CD14-positive monocyte (primary cell): Measurements from ENCODE around the gene SYTL5. TPM values are rescaled to one million over a fixed set of nuclear protein-coding genes. Genes with fewer than 3 reads are reported as not detected.

Source experiments
- DNase-seq, 3 donors: peaks; one replicate each; pipeline ENCODE4 v3.0.0-alpha.2; 2011 to 2022
- H2AFZ ChIP-seq: 2 replicates; pipeline ENCODE4 v1.6.0; 2012; ENCODE audit warnings: mild to moderate bottlenecking, low read depth, low read length, inconsistent platforms; ENCODE audit not compliant: insufficient read depth, poor library complexity, severe bottlenecking
- H3K27ac ChIP-seq, 2 donors: 1 replicate in 1 of 2; 2 replicates in 1 of 2; pipeline ENCODE4 v1.5.1; 2012 to 2013; ENCODE audit warnings: low read length in 2 of 2, control low read depth in 1 of 2, inconsistent platforms in 1 of 2, low read depth in 1 of 2, mild to moderate bottlenecking in 1 of 2
- H3K27me3 ChIP-seq, 2 donors: one replicate each; pipeline versions ENCODE4 v1.6.0 to v1.6.1; 2011 to 2013; ENCODE audit warnings: low read length in 2 of 2; ENCODE audit not compliant: control insufficient read depth in 2 of 2, insufficient read depth in 2 of 2
- H3K36me3 ChIP-seq, 2 donors: replicated peaks in 1 of 2; 1 replicate in 1 of 2; 2 replicates in 1 of 2; pipeline versions ENCODE4 v1.5.1 to v1.6.1; 2012 to 2013; ENCODE audit warnings: low read length in 2 of 2, control low read depth in 1 of 2, inconsistent platforms in 1 of 2, mild to moderate bottlenecking in 1 of 2; ENCODE audit not compliant: insufficient read depth in 2 of 2, control insufficient read depth in 1 of 2
- H3K4me1 ChIP-seq, 2 donors: 1 replicate in 1 of 2; 2 replicates in 1 of 2; pipeline versions ENCODE4 v1.5.1 to v1.6.1; 2012 to 2013; ENCODE audit warnings: low read length in 2 of 2, control low read depth in 1 of 2, inconsistent platforms in 1 of 2, mild to moderate bottlenecking in 1 of 2, moderate library complexity in 1 of 2; ENCODE audit not compliant: insufficient read depth in 2 of 2, control insufficient read depth in 1 of 2
- H3K4me2 ChIP-seq: replicated peaks from 2 replicates; pipeline ENCODE3; 2012; ENCODE audit warnings: low read length, moderate library complexity, mild to moderate bottlenecking; ENCODE audit not compliant: poor library complexity, severe bottlenecking; ENCODE audit errors: extremely low read depth
- H3K4me3 ChIP-seq, 3 experiments: fragments of 200-600 bp in 1 of 3; sonication (generic) in 1 of 3; replicated peaks in 1 of 3; 1 replicate in 2 of 3; 2 replicates in 1 of 3; pipeline ENCODE4 v1.5.1; 2011 to 2013; ENCODE audit warnings: low read length in 3 of 3, mild to moderate bottlenecking in 3 of 3, control low read depth in 2 of 3, low read depth in 2 of 3, inconsistent platforms in 1 of 3, moderate library complexity in 1 of 3
- H3K79me2 ChIP-seq: 2 replicates; pipeline ENCODE4 v1.6.0; 2012; ENCODE audit warnings: mild to moderate bottlenecking, control low read depth, inconsistent platforms, low read length, moderate library complexity; ENCODE audit not compliant: insufficient read depth
- H3K9ac ChIP-seq: 2 replicates; pipeline ENCODE4 v1.6.0; 2017; ENCODE audit warnings: low read length, mild to moderate bottlenecking; ENCODE audit not compliant: insufficient read depth, poor library complexity, severe bottlenecking
- H3K9me3 ChIP-seq, 2 donors: replicated peaks in 1 of 2; 1 replicate in 1 of 2; 2 replicates in 1 of 2; pipeline versions ENCODE4 v1.5.1 to v1.6.1; 2012 to 2013; ENCODE audit warnings: low read length in 2 of 2, control low read depth in 1 of 2; ENCODE audit not compliant: control insufficient read depth in 1 of 2, insufficient read depth in 1 of 2
- H4K20me1 ChIP-seq: 2 replicates; pipeline ENCODE4 v1.6.0; 2012; ENCODE audit warnings: mild to moderate bottlenecking, low read length, control low read depth, moderate library complexity; ENCODE audit not compliant: insufficient read depth
- H3K27ac Mint-ChIP-seq, 7 donors: one replicate each; pipeline ENCODE4 v1.8.0; 2020; ENCODE audit warnings: mild to moderate bottlenecking in 7 of 7, mixed read lengths in 7 of 7, moderate library complexity in 6 of 7, inconsistent platforms in 2 of 7
- H3K27me3 Mint-ChIP-seq, 3 donors: one replicate each; pipeline ENCODE4 v1.8.0; 2021 to 2022; ENCODE audit warnings: low read depth in 3 of 3, mild to moderate bottlenecking in 3 of 3, mixed read lengths in 3 of 3, moderate library complexity in 3 of 3, inconsistent platforms in 1 of 3
- H3K36me3 Mint-ChIP-seq, 2 donors: one replicate each; pipeline ENCODE4 v1.8.0; 2020; ENCODE audit warnings: mixed read lengths in 2 of 2, inconsistent platforms in 1 of 2, mild to moderate bottlenecking in 1 of 2
- H3K4me1 Mint-ChIP-seq: one replicate; pipeline ENCODE4 v1.8.0; 2020; ENCODE audit warnings: mild to moderate bottlenecking, mixed read lengths
- H3K4me3 Mint-ChIP-seq, 2 donors: one replicate each; pipeline ENCODE4 v1.8.0; 2020; ENCODE audit warnings: mild to moderate bottlenecking in 2 of 2, mixed read lengths in 2 of 2, moderate library complexity in 1 of 2
- H3K9me3 Mint-ChIP-seq, 7 donors: one replicate each; pipeline ENCODE4 v1.8.0; 2020 to 2022; ENCODE audit warnings: mixed read lengths in 7 of 7, mild to moderate bottlenecking in 6 of 7, moderate library complexity in 6 of 7, inconsistent platforms in 2 of 7
- WGBS: methylation state at CpG from one replicate; pipeline ENCODE4 v1.1.5; 2013; ENCODE audit warnings: missing lambda C conversion rate; ENCODE audit not compliant: insufficient coverage; 5-methylcytosine and 5-hydroxymethylcytosine counted together
- intact Hi-C, 2 donors: fragments of 100-400 bp; cut with micrococcal nuclease; formaldehyde crosslinking; loops; one replicate each; pipeline versions ENCODE4 v1.15.0 to v1.15.1; 2023
- polyA plus RNA-seq, 3 donors: library from polyadenylated mRNA; depleted of rRNA in 1 of 3; unstranded in 2 of 3; stranded (reverse) in 1 of 3; fragments of 300-500 nt in 2 of 3; fragments of >200 nt in 1 of 3; fragmentation: Illumina TruSeq in 2 of 3; gene quantifications; 1 replicate in 2 of 3; 2 replicates in 1 of 3; pipeline ENCODE4 v1.2.3, GENCODE V29; 2012 to 2021
- TF ChIP-seq, protein P1 (sequence below): fragments of 200-600 bp; IDR thresholded peaks from one replicate; pipeline ENCODE4 v1.8.0; 2022; ENCODE audit warnings: antibody characterized with exemption, mild to moderate bottlenecking

The SYTL5 gene
- polyA plus RNA-seq, 3 donors: not detected

DNA sequence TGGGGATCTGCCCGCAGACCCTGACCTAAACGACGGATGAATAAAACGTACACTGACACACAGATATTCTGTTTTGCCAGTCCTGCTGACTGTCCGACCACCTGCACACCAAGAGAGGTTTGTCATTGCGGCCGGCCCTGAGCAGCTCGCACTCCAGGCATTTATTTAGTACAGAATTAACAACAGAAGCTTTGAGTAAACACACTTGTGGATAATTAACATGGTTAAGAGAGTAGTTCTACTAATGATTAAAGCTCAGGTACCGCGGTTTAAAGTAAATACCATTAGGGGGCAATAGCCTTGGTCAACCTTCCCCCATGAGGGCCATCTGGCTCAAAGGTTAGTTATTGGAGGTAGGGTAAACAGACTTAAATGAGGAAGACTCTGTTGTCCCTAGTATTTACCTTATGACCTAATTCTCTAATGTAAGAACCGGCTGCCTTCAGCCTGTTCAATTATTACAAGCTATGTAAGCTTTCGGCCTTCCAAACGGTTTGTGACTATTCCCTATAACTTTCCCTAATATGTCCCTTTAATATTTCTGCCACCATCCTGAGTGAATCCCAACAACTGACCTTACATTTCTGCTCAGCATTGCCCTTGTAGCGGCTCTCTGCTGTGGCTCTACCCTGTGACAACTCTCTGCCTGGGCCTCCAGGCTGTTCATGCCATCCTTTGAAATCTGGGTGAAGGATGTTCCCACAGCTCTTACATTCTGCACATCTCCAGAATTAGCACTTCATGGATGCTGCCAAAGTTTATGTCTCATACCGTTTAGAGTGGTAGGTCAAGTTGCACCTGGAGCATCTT lies 46.9 kb upstream of the SYTL5 start:
- intact Hi-C loops: no loop called here
- TF ChIP-seq, protein P1, sequence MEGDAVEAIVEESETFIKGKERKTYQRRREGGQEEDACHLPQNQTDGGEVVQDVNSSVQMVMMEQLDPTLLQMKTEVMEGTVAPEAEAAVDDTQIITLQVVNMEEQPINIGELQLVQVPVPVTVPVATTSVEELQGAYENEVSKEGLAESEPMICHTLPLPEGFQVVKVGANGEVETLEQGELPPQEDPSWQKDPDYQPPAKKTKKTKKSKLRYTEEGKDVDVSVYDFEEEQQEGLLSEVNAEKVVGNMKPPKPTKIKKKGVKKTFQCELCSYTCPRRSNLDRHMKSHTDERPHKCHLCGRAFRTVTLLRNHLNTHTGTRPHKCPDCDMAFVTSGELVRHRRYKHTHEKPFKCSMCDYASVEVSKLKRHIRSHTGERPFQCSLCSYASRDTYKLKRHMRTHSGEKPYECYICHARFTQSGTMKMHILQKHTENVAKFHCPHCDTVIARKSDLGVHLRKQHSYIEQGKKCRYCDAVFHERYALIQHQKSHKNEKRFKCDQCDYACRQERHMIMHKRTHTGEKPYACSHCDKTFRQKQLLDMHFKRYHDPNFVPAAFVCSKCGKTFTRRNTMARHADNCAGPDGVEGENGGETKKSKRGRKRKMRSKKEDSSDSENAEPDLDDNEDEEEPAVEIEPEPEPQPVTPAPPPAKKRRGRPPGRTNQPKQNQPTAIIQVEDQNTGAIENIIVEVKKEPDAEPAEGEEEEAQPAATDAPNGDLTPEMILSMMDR: no peak
- 85% methylated on average over 4 of the region's 15 CpGs for WGBS

DNA sequence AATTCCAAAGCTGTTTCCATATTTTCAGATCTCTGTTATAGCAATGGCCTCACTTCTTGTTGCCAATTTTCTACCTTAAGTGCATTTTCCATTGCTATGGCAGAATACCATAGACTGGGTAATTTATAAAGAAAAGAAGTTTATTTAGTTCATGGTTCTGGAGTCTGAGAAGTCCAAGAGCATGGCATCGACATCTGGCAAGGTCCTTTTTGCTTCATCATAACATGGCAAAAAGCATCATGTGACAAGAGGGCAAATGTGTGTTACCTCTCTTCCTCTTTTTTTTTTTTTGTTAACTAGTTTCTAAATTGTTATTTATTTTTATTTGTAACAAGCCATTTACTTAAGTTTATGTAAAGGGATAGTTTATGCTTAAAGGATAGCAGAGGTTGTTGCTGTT lies 45.2 kb upstream of the SYTL5 start:
- H3K27ac Mint-ChIP-seq: no peak overlapping the region
- H3K4me3 Mint-ChIP-seq: no peak overlapping the region
- no peak overlapping the region for H3K4me2 ChIP-seq
- no peak overlapping the region for H3K27ac ChIP-seq
- intact Hi-C loops: no loop called here
- H2AFZ ChIP-seq: no peak overlapping the region
- no peaks in the 10 kb centered on the region for H3K36me3 Mint-ChIP-seq
- H3K4me1 Mint-ChIP-seq: no peaks in the 10 kb centered on the region
- H3K4me1 ChIP-seq: no peaks in the 10 kb centered on the region
- H4K20me1 ChIP-seq: no peaks in the 10 kb centered on the region
- no peaks in the 10 kb centered on the region for H3K27me3 ChIP-seq
- TF ChIP-seq, protein P1: no peak
- no peaks in the 10 kb centered on the region for H3K79me2 ChIP-seq
- no peak overlapping the region for H3K4me3 ChIP-seq
- H3K27me3 Mint-ChIP-seq: peaks cover 3 to 4% (median 3%) of the 10 kb centered on the region in 3 donors
- no peaks in the 10 kb centered on the region for H3K36me3 ChIP-seq
- whole genome bisulfite sequencing: no CpG with 5 or more reads among the region's 1 CpG
- no peak for DNase-seq
- no peak overlapping the region for H3K9ac ChIP-seq
- peaks cover 0 to 6% (median 3%) of the 10 kb centered on the region in 7 donors for H3K9me3 Mint-ChIP-seq
- no peaks in the 10 kb centered on the region for H3K9me3 ChIP-seq

More for the DNA sequence above, 46.9 kb upstream of the SYTL5 start:
- no peak overlapping the region for H3K9ac ChIP-seq
- Mint-ChIP-seq H3K36me3 (no peaks in the 10 kb centered on the region), H3K4me1 (no peaks in the 10 kb centered on the region), H3K9me3 (peaks cover 0 to 6% (median 3%) of the 10 kb centered on the region in 7 donors), H3K4me3 (no peak overlapping the region), H3K27me3 (peaks cover 0 to 2% (median 0%) of the 10 kb centered on the region in 3 donors), H3K27ac (no peak overlapping the region)
- H4K20me1 ChIP-seq: no peaks in the 10 kb centered on the region
- peaks cover 0 to 2% of the 10 kb centered on the region in 2 donors for H3K27me3 ChIP-seq
- H3K4me2 ChIP-seq: no peak overlapping the region
- DNase-seq: no peak
- no peak overlapping the region for H2AFZ ChIP-seq
- no peaks in the 10 kb centered on the region for H3K9me3 ChIP-seq
- no peaks in the 10 kb centered on the region for H3K4me1 ChIP-seq
- no peak overlapping the region for H3K27ac ChIP-seq
- H3K4me3 ChIP-seq: no peak overlapping the region
- H3K79me2 ChIP-seq: no peaks in the 10 kb centered on the region
- H3K36me3 ChIP-seq: no peaks in the 10 kb centered on the region
